Astrocyte (in vitro differentiated cells and primary cell): ENCODE measurements around the gene UBE2V1. TPM values are rescaled to one million over a fixed set of nuclear protein-coding genes. Genes with fewer than 3 reads are reported as not detected.

ENCODE experiments used
- DNase-seq: peaks from one replicate; pipeline ENCODE4 v3.0.0-alpha.2; 2010; ENCODE audit warnings: low read depth
- FAIRE-seq: peaks from 2 replicates; lab custom pipeline; 2011; peaks lifted over from hg19 to GRCh38; lab: Jason Lieb, UNC
- H2AFZ ChIP-seq: 2 replicates; pipeline ENCODE4 v1.6.0; 2012; ENCODE audit warnings: low read depth, low read length, inconsistent platforms
- H3K27ac ChIP-seq: 2 replicates; pipeline ENCODE4 v1.5.1; 2011; ENCODE audit warnings: low read depth, low read length, inconsistent platforms
- H3K27me3 ChIP-seq: 2 replicates; pipeline ENCODE4 v1.6.0; 2011; ENCODE audit warnings: low read length, inconsistent platforms; ENCODE audit not compliant: insufficient read depth
- H3K36me3 ChIP-seq: 2 replicates; pipeline ENCODE4 v1.5.1; 2011; ENCODE audit warnings: low read length, inconsistent platforms; ENCODE audit not compliant: insufficient read depth
- H3K4me1 ChIP-seq: 2 replicates; pipeline ENCODE4 v1.5.1; 2011; ENCODE audit warnings: low read length, inconsistent platforms; ENCODE audit not compliant: insufficient read depth
- H3K4me2 ChIP-seq: 2 replicates; pipeline ENCODE4 v1.6.0; 2012; ENCODE audit warnings: low read length, inconsistent platforms
- H3K4me3 ChIP-seq: 2 replicates; pipeline ENCODE4 v1.5.1; 2011; ENCODE audit warnings: low read depth, mild to moderate bottlenecking, low read length, inconsistent platforms; ENCODE audit not compliant: insufficient read depth
- H3K79me2 ChIP-seq: 2 replicates; pipeline ENCODE4 v1.6.0; 2012; ENCODE audit warnings: mild to moderate bottlenecking, low read length, inconsistent platforms; ENCODE audit not compliant: insufficient read depth
- H3K9ac ChIP-seq: 2 replicates; pipeline ENCODE4 v1.6.0; 2012; ENCODE audit warnings: mild to moderate bottlenecking, low read length, inconsistent platforms
- H3K9me3 ChIP-seq: 2 replicates; pipeline ENCODE4 v1.5.1; 2012; ENCODE audit warnings: low read depth, mild to moderate bottlenecking, low read length, inconsistent platforms; ENCODE audit not compliant: insufficient read depth
- H4K20me1 ChIP-seq: 2 replicates; pipeline ENCODE4 v1.6.0; 2012; ENCODE audit warnings: low read length, inconsistent platforms; ENCODE audit not compliant: insufficient read depth
- H3K27ac Mint-ChIP-seq: one replicate; pipeline ENCODE4 v1.8.0; 2021; ENCODE audit warnings: mild to moderate bottlenecking, mixed read lengths; ENCODE audit not compliant: unreplicated experiment
- H3K27me3 Mint-ChIP-seq: one replicate; pipeline ENCODE4 v1.8.0; 2021; ENCODE audit warnings: low read depth, mixed read lengths; ENCODE audit not compliant: unreplicated experiment
- H3K36me3 Mint-ChIP-seq: one replicate; pipeline ENCODE4 v1.8.0; 2021; ENCODE audit warnings: low read depth, mixed read lengths; ENCODE audit not compliant: unreplicated experiment
- H3K4me1 Mint-ChIP-seq: one replicate; pipeline ENCODE4 v1.8.0; 2021; ENCODE audit warnings: low read depth, mixed read lengths; ENCODE audit not compliant: unreplicated experiment
- H3K4me3 Mint-ChIP-seq: one replicate; pipeline ENCODE4 v1.8.0; 2021; ENCODE audit warnings: mild to moderate bottlenecking, moderate library complexity, mixed read lengths; ENCODE audit not compliant: unreplicated experiment
- H3K9me3 Mint-ChIP-seq: one replicate; pipeline ENCODE4 v1.8.0; 2021; ENCODE audit warnings: mild to moderate bottlenecking, mixed read lengths; ENCODE audit not compliant: unreplicated experiment
- EZH2 ChIP-seq: IDR thresholded peaks from 2 replicates; pipeline ENCODE4 v1.6.1; 2012; ENCODE audit warnings: mild to moderate bottlenecking, low read length, inconsistent platforms; ENCODE audit not compliant: insufficient read depth
- total RNA-seq: library from RNA; stranded (reverse); gene quantifications from 2 replicates; pipeline ENCODE4 v1.2.1, GENCODE V29; 2021
- TF ChIP-seq, protein P1 (sequence below): IDR thresholded peaks from 2 replicates; pipeline ENCODE4 v1.5.1; 2011; ENCODE audit warnings: low read depth, mild to moderate bottlenecking, inconsistent platforms, low read length, moderate library complexity; ENCODE audit not compliant: insufficient read depth

The UBE2V1 gene
- total RNA-seq, 1 donor from 2014 or later, result 139 TPM

DNA sequence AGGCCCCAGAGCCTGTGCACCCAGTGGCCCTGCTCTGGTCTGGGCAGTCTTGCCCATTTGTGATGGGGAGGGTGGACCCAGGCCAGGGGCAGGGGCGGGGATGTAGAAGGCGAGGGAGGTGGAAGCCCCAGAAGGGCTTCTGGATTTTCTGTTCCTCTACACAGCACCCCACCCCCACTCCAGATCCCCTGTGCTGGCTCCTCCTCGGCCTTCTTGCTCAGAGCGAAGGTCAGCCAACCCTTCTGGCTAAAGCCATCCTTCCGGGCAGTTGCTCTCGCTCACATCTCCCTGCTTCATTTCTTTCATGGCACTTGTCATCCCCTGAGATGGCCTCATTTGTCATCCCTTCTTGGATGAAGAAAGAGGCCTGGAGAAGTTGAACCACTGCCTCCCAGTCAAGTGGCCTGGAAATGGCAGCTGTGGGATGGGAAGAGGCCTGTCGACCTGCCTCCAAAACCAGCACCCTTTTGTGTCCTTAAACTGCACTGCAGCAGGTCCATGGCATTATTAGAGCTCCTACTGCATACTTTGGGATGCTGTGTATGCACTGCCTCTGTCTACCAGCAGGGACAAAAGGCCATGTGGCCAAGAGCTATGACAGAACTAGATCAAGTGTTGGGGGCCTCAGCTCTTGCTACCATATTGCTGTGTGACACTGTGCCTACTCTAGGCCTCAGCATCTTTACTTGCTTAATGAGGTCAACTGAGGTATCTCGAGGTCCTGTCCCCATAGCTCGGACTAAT is 20.7 kb upstream of the UBE2V1 start:
- H4K20me1 ChIP-seq, result peaks cover 63% of the 10 kb centered on the region
- peaks cover 20% of the 10 kb centered on the region for H3K36me3 ChIP-seq
- peaks cover 29% of the 10 kb centered on the region for H3K4me1 ChIP-seq
- H3K4me3 ChIP-seq, result no peak overlapping the region
- peaks cover 67% of the 10 kb centered on the region for H3K79me2 ChIP-seq
- FAIRE-seq (no peak), DNase-seq (no peak)
- no peak overlapping the region for H3K27ac ChIP-seq
- H3K27me3 ChIP-seq, result no peaks in the 10 kb centered on the region
- no peaks in the 10 kb centered on the region for H3K9me3 ChIP-seq
- no peak overlapping the region for H3K4me2 ChIP-seq
- no peak overlapping the region for H2AFZ ChIP-seq
- Mint-ChIP-seq H3K4me3 (no peak overlapping the region), H3K36me3 (peaks cover 32% of the 10 kb centered on the region), H3K9me3 (no peaks in the 10 kb centered on the region), H3K27me3 (no peaks in the 10 kb centered on the region), H3K4me1 (peaks cover 20% of the 10 kb centered on the region), H3K27ac (no peak overlapping the region)
- H3K9ac ChIP-seq, result no peak overlapping the region
- no peak for TF ChIP-seq EZH2
- TF ChIP-seq, protein P1, sequence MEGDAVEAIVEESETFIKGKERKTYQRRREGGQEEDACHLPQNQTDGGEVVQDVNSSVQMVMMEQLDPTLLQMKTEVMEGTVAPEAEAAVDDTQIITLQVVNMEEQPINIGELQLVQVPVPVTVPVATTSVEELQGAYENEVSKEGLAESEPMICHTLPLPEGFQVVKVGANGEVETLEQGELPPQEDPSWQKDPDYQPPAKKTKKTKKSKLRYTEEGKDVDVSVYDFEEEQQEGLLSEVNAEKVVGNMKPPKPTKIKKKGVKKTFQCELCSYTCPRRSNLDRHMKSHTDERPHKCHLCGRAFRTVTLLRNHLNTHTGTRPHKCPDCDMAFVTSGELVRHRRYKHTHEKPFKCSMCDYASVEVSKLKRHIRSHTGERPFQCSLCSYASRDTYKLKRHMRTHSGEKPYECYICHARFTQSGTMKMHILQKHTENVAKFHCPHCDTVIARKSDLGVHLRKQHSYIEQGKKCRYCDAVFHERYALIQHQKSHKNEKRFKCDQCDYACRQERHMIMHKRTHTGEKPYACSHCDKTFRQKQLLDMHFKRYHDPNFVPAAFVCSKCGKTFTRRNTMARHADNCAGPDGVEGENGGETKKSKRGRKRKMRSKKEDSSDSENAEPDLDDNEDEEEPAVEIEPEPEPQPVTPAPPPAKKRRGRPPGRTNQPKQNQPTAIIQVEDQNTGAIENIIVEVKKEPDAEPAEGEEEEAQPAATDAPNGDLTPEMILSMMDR, result no peak

DNA sequence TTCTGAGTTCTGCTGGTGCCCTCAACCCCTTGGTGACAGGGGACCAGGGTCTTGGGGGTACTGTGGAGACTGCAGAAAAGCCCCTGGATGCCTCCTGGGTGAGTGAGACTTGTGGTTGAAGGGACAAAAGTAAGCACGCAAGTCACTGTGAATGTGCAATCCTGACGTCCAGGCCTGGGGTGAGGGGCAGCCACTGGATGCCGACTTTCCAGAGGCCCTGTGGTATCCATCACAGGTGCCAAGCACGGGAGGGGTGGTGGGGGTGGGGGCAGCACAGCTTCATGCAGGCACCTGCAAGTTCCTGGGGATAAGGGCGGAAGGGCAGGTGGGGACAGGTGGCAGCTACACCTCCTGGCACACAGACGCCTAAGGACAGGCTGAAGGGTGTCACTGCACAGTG is 20.1 kb upstream of the UBE2V1 start:
- DNase-seq (no peak), FAIRE-seq (no peak)
- no peak overlapping the region for H3K4me2 ChIP-seq
- no peaks in the 10 kb centered on the region for H3K9me3 Mint-ChIP-seq
- no peak for TF ChIP-seq EZH2
- TF ChIP-seq, protein P1, result no peak
- H2AFZ ChIP-seq, result no peak overlapping the region
- H3K27me3 ChIP-seq, result no peaks in the 10 kb centered on the region
- no peak overlapping the region for H3K4me3 Mint-ChIP-seq
- no peak overlapping the region for H3K27ac ChIP-seq
- H3K4me1 ChIP-seq, result peaks cover 26% of the 10 kb centered on the region
- H3K79me2 ChIP-seq, result peaks cover 61% of the 10 kb centered on the region
- H3K36me3 ChIP-seq, result peaks cover 25% of the 10 kb centered on the region
- peaks cover 19% of the 10 kb centered on the region for H3K4me1 Mint-ChIP-seq
- H3K9me3 ChIP-seq, result no peaks in the 10 kb centered on the region
- peaks cover 36% of the 10 kb centered on the region for H3K36me3 Mint-ChIP-seq
- H3K27ac Mint-ChIP-seq, result no peak overlapping the region
- no peak overlapping the region for H3K4me3 ChIP-seq
- peaks cover 58% of the 10 kb centered on the region for H4K20me1 ChIP-seq
- H3K9ac ChIP-seq, result no peak overlapping the region
- H3K27me3 Mint-ChIP-seq, result no peaks in the 10 kb centered on the region

DNA sequence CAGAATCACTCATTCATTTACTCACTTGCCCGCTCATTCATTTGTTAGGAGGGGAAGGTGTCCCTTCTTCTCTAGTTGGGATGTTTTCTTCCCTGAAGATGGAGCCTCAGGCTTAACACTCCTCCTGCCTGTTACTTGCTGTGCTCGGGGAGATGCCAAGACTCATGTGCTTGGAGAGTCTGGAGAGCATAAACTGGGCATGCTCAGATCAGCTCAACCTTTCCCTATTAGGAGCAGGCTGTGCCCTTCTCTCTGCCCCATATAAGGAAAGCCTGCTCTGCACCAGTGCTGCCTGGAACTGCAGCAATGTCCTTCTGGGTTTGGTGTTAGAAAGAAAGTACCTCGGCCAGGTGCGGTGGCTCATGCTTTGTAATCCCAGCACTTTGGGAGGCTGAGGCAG is 18.0 kb upstream of the UBE2V1 start:
- H3K79me2 ChIP-seq, result peaks cover 44% of the 10 kb centered on the region
- no peaks in the 10 kb centered on the region for H3K9me3 ChIP-seq
- no peak overlapping the region for H2AFZ ChIP-seq
- H3K9me3 Mint-ChIP-seq, result no peaks in the 10 kb centered on the region
- peaks cover 62% of the 10 kb centered on the region for H4K20me1 ChIP-seq
- H3K36me3 ChIP-seq, result peaks cover 39% of the 10 kb centered on the region
- no peak overlapping the region for H3K4me2 ChIP-seq
- peaks cover 14% of the 10 kb centered on the region for H3K4me1 ChIP-seq
- TF ChIP-seq EZH2, result no peak
- TF ChIP-seq, protein P1, result no peak
- no peaks in the 10 kb centered on the region for H3K27me3 ChIP-seq
- DNase-seq (no peak), FAIRE-seq (no peak)
- H3K27ac Mint-ChIP-seq, result no peak overlapping the region
- peaks cover 13% of the 10 kb centered on the region for H3K4me1 Mint-ChIP-seq
- peak overlapping the region; percentile 36 for H3K27ac ChIP-seq
- no peaks in the 10 kb centered on the region for H3K27me3 Mint-ChIP-seq
- H3K4me3 Mint-ChIP-seq, result no peak overlapping the region
- H3K4me3 ChIP-seq, result no peak overlapping the region
- no peak overlapping the region for H3K9ac ChIP-seq
- peaks cover 37% of the 10 kb centered on the region for H3K36me3 Mint-ChIP-seq
